IMR-90 (cell line): Measurements from ENCODE around the gene KMT2D. TPM values are rescaled to one million over a fixed set of nuclear protein-coding genes. Genes with fewer than 3 reads are reported as not detected.
A peak's percentile ranks its signal among the peaks of the same experiment; 100 is the strongest.

Experiments used
- ATAC-seq: fragments of 200-7000 bp; cut with Tn5 transposase; 2 replicates; pipeline ENCODE4 v1.9.1; 2020; ENCODE audit warnings: low read depth, mild to moderate bottlenecking, moderate library complexity
- BruUV-seq: library from RNA; stranded (reverse); fragments of 400-500 nt; replicated peaks from 2 replicates; lab custom pipeline; 2021; lab: Mats Ljungman, UMichigan
- CTCF ChIA-PET: fragments of 300-600 bp; formaldehyde crosslinking; extraction: SDS; loops from one replicate; lab custom pipeline; 2021; ENCODE audit warnings: antibody characterized with exemption; lab: Yijun Ruan, JAX
- POLR2A ChIA-PET: fragments of 300-600 bp; sonication (Branson Sonifier 250); formaldehyde crosslinking; loops from one replicate; lab custom pipeline; 2022; ENCODE audit warnings: antibody characterized with exemption; ENCODE audit not compliant: unreplicated experiment; lab: Charles Lee
- DNase-seq: peaks from one replicate; pipeline ENCODE4 v3.0.0; 2013
- H2AFZ ChIP-seq: replicated peaks from 2 replicates; pipeline ENCODE3; 2013; ENCODE audit warnings: low read length, mild to moderate bottlenecking; ENCODE audit not compliant: poor library complexity
- H2AK5ac ChIP-seq: 2 replicates; pipeline ENCODE4 v1.6.1; 2013; ENCODE audit warnings: low read depth, low read length, inconsistent platforms
- H2AK9ac ChIP-seq: replicated peaks from 2 replicates; pipeline ENCODE3; 2013; ENCODE audit warnings: mild to moderate bottlenecking, low read depth, low read length, moderate library complexity; ENCODE audit not compliant: poor library complexity
- H2BK120ac ChIP-seq: 2 replicates; pipeline ENCODE4 v1.6.1; 2013; ENCODE audit warnings: low read depth, low read length, inconsistent platforms
- H2BK15ac ChIP-seq: 3 replicates; pipeline ENCODE4 v1.6.1; 2013; ENCODE audit warnings: low read depth, low read length, inconsistent platforms
- H2BK20ac ChIP-seq: 2 replicates; pipeline ENCODE4 v1.6.1; 2013; ENCODE audit warnings: low read depth, mild to moderate bottlenecking, inconsistent platforms, low read length, moderate library complexity
- H2BK5ac ChIP-seq: 2 replicates; pipeline ENCODE4 v1.6.1; 2013; ENCODE audit warnings: mild to moderate bottlenecking, low read depth, low read length, inconsistent platforms; ENCODE audit not compliant: poor library complexity, severe bottlenecking
- H3K14ac ChIP-seq: replicated peaks from 2 replicates; pipeline ENCODE4 v1.6.1; 2013; ENCODE audit warnings: low read depth, low read length, inconsistent platforms
- H3K18ac ChIP-seq: 2 replicates; pipeline ENCODE4 v1.6.1; 2013; ENCODE audit warnings: low read depth, low read length, control low read depth
- H3K23ac ChIP-seq: 2 replicates; pipeline ENCODE4 v1.6.1; 2013; ENCODE audit warnings: low read depth, low read length, inconsistent platforms
- H3K27ac ChIP-seq: 2 replicates; pipeline ENCODE4 v1.5.1; 2013; ENCODE audit warnings: mild to moderate bottlenecking, control low read depth, low read length; ENCODE audit not compliant: insufficient read depth
- H3K27me3 ChIP-seq: 2 replicates; pipeline ENCODE4 v1.6.1; 2013; ENCODE audit warnings: low read length; ENCODE audit not compliant: control insufficient read depth, insufficient read depth
- H3K36me3 ChIP-seq: 2 replicates; pipeline ENCODE4 v1.6.1; 2013; ENCODE audit warnings: low read length, mixed read lengths; ENCODE audit not compliant: control insufficient read depth, insufficient read depth
- H3K4ac ChIP-seq: 2 replicates; pipeline ENCODE4 v1.6.1; 2013; ENCODE audit warnings: low read depth, low read length, inconsistent platforms
- H3K4me1 ChIP-seq: 2 replicates; pipeline ENCODE4 v1.6.1; 2013; ENCODE audit warnings: low read length, mixed read lengths; ENCODE audit not compliant: control insufficient read depth, insufficient read depth
- H3K4me2 ChIP-seq: 2 replicates; pipeline ENCODE4 v1.6.1; 2013; ENCODE audit warnings: low read depth, mild to moderate bottlenecking, control low read depth, low read length, moderate library complexity
- H3K4me3 ChIP-seq: 2 replicates; pipeline ENCODE4 v1.5.1; 2013; ENCODE audit warnings: low read depth, mild to moderate bottlenecking, control low read depth, low read length, moderate library complexity; ENCODE audit not compliant: insufficient read depth
- H3K56ac ChIP-seq: 2 replicates; pipeline ENCODE4 v1.6.1; 2013; ENCODE audit warnings: low read length, inconsistent platforms; ENCODE audit not compliant: insufficient read depth; ENCODE audit errors: extremely low read depth
- H3K79me1 ChIP-seq, 2 experiments: 2 replicates each; pipeline ENCODE4 v1.6.1; 2013; ENCODE audit warnings: low read length in 2 of 2, inconsistent platforms in 1 of 2, low read depth in 1 of 2
- H3K9ac ChIP-seq: 2 replicates; pipeline ENCODE4 v1.6.1; 2013; ENCODE audit warnings: low read depth, low read length, control low read depth
- H3K9me1 ChIP-seq: 2 replicates; pipeline ENCODE4 v1.6.1; 2013; ENCODE audit warnings: low read length, inconsistent platforms; ENCODE audit not compliant: insufficient read depth
- H3K9me3 ChIP-seq: 2 replicates; pipeline ENCODE4 v1.6.1; 2013; ENCODE audit warnings: low read length; ENCODE audit not compliant: control insufficient read depth, insufficient read depth
- H4K20me1 ChIP-seq: 2 replicates; pipeline ENCODE4 v1.6.1; 2013; ENCODE audit warnings: low read length, inconsistent platforms; ENCODE audit not compliant: insufficient read depth
- H4K5ac ChIP-seq: 2 replicates; pipeline ENCODE4 v1.6.1; 2013; ENCODE audit warnings: mild to moderate bottlenecking, low read depth, low read length, control low read depth
- H4K8ac ChIP-seq, 2 experiments: 2 replicates each; pipeline ENCODE4 v1.6.1; 2013; ENCODE audit warnings: low read depth in 2 of 2, low read length in 2 of 2, control low read depth in 1 of 2, inconsistent platforms in 1 of 2
- H4K91ac ChIP-seq: 2 replicates; pipeline ENCODE4 v1.6.1; 2013; ENCODE audit warnings: low read depth, low read length, inconsistent platforms; ENCODE audit not compliant: insufficient read depth
- BHLHE40 ChIP-seq: fragments of 150-350 bp; IDR thresholded peaks from 2 replicates; pipeline ENCODE4 v1.6.1; 2016; ENCODE audit warnings: mild to moderate bottlenecking, low read depth, low read length
- CEBPB ChIP-seq: IDR thresholded peaks from 2 replicates; pipeline ENCODE4 v1.6.1; 2012; ENCODE audit warnings: low read depth, low read length, improper control_type of control experiment
- FOS ChIP-seq: fragments of 150-350 bp; IDR thresholded peaks from 2 replicates; pipeline ENCODE4 v1.6.1; 2016; ENCODE audit warnings: low read depth, low read length
- MAFK ChIP-seq: IDR thresholded peaks from 2 replicates; pipeline ENCODE4 v1.6.1; 2012; ENCODE audit warnings: low read depth, low read length, improper control_type of control experiment
- MXI1 ChIP-seq: IDR thresholded peaks from 2 replicates; pipeline ENCODE4 v1.6.1; 2012; ENCODE audit warnings: low read depth, mild to moderate bottlenecking, low read length, moderate library complexity, borderline replicate concordance
- NFE2L2 ChIP-seq: fragments of 150-350 bp; IDR thresholded peaks from 2 replicates; pipeline ENCODE4 v1.6.1; 2016; ENCODE audit warnings: low read depth, mild to moderate bottlenecking, low read length
- POLR2A ChIP-seq: IDR thresholded peaks from 2 replicates; pipeline ENCODE4 v1.6.1; 2012; ENCODE audit warnings: mild to moderate bottlenecking, low read depth, low read length
- RAD21 ChIP-seq: IDR thresholded peaks from 2 replicates; pipeline ENCODE4 v1.6.1; 2012; ENCODE audit warnings: low read length, improper control_type of control experiment
- RCOR1 ChIP-seq: IDR thresholded peaks from 2 replicates; pipeline ENCODE4 v1.6.1; 2012; ENCODE audit warnings: mild to moderate bottlenecking, low read length, improper control_type of control experiment; ENCODE audit not compliant: insufficient replicate concordance
- RFX5 ChIP-seq: IDR thresholded peaks from 2 replicates; pipeline ENCODE4 v1.8.0; 2012; ENCODE audit warnings: low read depth, mild to moderate bottlenecking, low read length, moderate library complexity
- WGBS, 2 experiments: methylation state at CpG; one replicate each; pipeline versions ENCODE4 v1.1.5 to v1.1.7; 2013; ENCODE audit warnings: missing lambda C conversion rate in 2 of 2; ENCODE audit not compliant: insufficient read length in 1 of 2; ENCODE audit errors: extremely low coverage in 2 of 2; 5-methylcytosine and 5-hydroxymethylcytosine counted together
- dilution Hi-C: fragments of 300-500 bp; cut with HindIII; formaldehyde crosslinking; loops from one replicate; pipeline ENCODE4 v1.14.3; 2018; ENCODE audit warnings: low sequenced_read_pairs; ENCODE audit not compliant: unreplicated experiment
- in situ Hi-C: fragments of 300-500 bp; cut with MboI; formaldehyde crosslinking; loops from 3 replicates; pipeline ENCODE4 v1.14.3; 2019; ENCODE audit warnings: low sequenced_read_pairs, inconsistent platforms, mixed read lengths
- intact Hi-C: fragments of 100-400 bp; cut with micrococcal nuclease; formaldehyde crosslinking; loops from 2 replicates; pipeline ENCODE4 v1.10.0; 2022
- polyA plus RNA-seq, 3 experiments: library from polyadenylated mRNA; depleted of rRNA; stranded (reverse); fragments of >200 nt; gene quantifications; 2 replicates each; pipeline ENCODE4 v1.2.3, GENCODE V29; 2012; ENCODE audit warnings: low replicate concordance in 1 of 3
- total RNA-seq: library from RNA; depleted of rRNA; stranded (reverse); fragments of >200 nt; gene quantifications from 2 replicates; pipeline ENCODE4 v1.2.3, GENCODE V29; 2012
- TF ChIP-seq, protein P1 (sequence below): fragments of 150-350 bp; IDR thresholded peaks from 2 replicates; pipeline ENCODE4 v1.6.1; 2016; ENCODE audit warnings: low read depth, mild to moderate bottlenecking, low read length, moderate library complexity, borderline replicate concordance
- TF ChIP-seq, protein P2 (sequence below): conservative IDR thresholded peaks from 2 replicates; pipeline ENCODE4 v1.5.1; 2012; ENCODE audit warnings: mild to moderate bottlenecking, low read depth, low read length, improper control_type of control experiment
- TF ChIP-seq, protein P3 (sequence below): fragments of 150-350 bp; IDR thresholded peaks from 2 replicates; pipeline ENCODE4 v1.6.1; 2017; ENCODE audit warnings: mild to moderate bottlenecking, antibody characterized with exemption, low read length, low read depth

Gene KMT2D
- total and polyA plus RNA-seq, 2 of the 4 experiments (the other 2 are of a cell fraction) = 6.6 to 25.2 TPM

DNA sequence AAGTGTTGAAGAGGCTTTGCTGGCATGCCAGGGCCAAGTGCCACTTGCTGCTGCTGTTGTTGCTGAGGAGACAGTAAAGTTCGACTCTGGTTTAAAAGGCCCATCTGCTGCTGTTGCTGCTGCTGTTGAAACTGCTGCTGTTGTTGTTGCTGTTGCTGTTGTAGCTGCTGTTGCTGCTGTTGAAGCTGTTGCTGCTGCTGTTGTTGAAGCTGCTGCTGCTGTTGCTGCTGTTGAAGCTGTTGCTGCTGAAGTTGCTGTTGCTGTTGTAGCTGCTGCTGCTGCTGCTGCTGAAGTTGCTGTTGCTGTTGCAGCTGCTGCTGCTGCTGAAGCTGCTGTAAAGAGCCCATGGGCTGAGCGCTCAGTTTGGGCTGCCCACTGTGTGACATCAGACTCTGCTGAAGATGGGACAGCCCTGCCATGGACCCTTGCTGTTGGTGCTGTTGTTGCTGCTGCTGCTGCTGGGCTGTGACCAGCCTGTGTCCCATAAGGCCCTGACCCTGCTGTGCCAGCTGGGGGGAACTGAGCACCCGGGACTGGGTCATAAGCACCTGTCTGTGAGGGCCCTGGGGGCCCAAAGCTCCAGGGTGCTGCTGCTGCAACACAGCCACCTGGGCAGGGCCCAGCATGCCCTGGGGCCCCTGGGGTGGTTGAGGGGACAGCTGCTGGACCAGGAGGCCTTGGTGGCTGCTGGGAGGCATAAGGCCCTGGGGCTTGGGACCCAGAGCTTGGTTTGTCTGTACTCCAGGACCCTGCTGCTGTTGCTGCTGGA lies 27.7 kb downstream of the KMT2D start:
- Histone ChIP-seq H3K9me1 (no peaks in the 10 kb centered on the region), H4K5ac (no peak overlapping the region), H4K8ac (no peak overlapping the region), H4K91ac (no peak overlapping the region), H3K27me3 (no peaks in the 10 kb centered on the region), H3K79me1 (peaks cover 25 to 67% of the 10 kb centered on the region in 2 experiments), H4K20me1 (peaks cover 18% of the 10 kb centered on the region), H3K4me1 (no peaks in the 10 kb centered on the region), H2AK9ac (peak overlapping the region; percentile 53), H3K4ac (no peak overlapping the region), H2BK20ac (no peak overlapping the region), H2BK15ac (no peak overlapping the region), H3K56ac (no peak overlapping the region), H3K36me3 (peaks cover 85% of the 10 kb centered on the region), H3K9ac (no peak overlapping the region), H3K23ac (no peak overlapping the region), H3K9me3 (no peaks in the 10 kb centered on the region), H3K4me3 (no peak overlapping the region), H3K27ac (no peak overlapping the region), H3K14ac (no peak overlapping the region), H2AFZ (no peak overlapping the region), H3K4me2 (no peak overlapping the region), H3K18ac (no peak overlapping the region), H2BK5ac (no peak overlapping the region), H2AK5ac (no peak overlapping the region), H2BK120ac (no peak overlapping the region)
- dilution Hi-C loops (no loop called here), intact Hi-C loops (no loop called here), in situ Hi-C loops (no loop called here)
- no peak for DNase-seq
- 100% methylated on average over 1 of the region's 3 CpGs; no CpG with 5 or more reads in 1 of the 2 experiments for WGBS, 2 experiments
- ATAC-seq = no peak
- CTCF ChIA-PET = no interaction called here
- POLR2A ChIA-PET = no interaction called here
- no TSS peak for BruUV-seq
- no peak for TF ChIP-seq MXI1
- TF ChIP-seq RCOR1 = no peak
- no peak for TF ChIP-seq BHLHE40
- TF ChIP-seq, protein P1, sequence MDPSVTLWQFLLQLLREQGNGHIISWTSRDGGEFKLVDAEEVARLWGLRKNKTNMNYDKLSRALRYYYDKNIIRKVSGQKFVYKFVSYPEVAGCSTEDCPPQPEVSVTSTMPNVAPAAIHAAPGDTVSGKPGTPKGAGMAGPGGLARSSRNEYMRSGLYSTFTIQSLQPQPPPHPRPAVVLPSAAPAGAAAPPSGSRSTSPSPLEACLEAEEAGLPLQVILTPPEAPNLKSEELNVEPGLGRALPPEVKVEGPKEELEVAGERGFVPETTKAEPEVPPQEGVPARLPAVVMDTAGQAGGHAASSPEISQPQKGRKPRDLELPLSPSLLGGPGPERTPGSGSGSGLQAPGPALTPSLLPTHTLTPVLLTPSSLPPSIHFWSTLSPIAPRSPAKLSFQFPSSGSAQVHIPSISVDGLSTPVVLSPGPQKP = no peak
- no peak for TF ChIP-seq FOS
- TF ChIP-seq MAFK = no peak
- TF ChIP-seq, protein P2, sequence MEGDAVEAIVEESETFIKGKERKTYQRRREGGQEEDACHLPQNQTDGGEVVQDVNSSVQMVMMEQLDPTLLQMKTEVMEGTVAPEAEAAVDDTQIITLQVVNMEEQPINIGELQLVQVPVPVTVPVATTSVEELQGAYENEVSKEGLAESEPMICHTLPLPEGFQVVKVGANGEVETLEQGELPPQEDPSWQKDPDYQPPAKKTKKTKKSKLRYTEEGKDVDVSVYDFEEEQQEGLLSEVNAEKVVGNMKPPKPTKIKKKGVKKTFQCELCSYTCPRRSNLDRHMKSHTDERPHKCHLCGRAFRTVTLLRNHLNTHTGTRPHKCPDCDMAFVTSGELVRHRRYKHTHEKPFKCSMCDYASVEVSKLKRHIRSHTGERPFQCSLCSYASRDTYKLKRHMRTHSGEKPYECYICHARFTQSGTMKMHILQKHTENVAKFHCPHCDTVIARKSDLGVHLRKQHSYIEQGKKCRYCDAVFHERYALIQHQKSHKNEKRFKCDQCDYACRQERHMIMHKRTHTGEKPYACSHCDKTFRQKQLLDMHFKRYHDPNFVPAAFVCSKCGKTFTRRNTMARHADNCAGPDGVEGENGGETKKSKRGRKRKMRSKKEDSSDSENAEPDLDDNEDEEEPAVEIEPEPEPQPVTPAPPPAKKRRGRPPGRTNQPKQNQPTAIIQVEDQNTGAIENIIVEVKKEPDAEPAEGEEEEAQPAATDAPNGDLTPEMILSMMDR = no peak
- no peak for TF ChIP-seq POLR2A
- no peak for TF ChIP-seq RAD21
- TF ChIP-seq, protein P3, sequence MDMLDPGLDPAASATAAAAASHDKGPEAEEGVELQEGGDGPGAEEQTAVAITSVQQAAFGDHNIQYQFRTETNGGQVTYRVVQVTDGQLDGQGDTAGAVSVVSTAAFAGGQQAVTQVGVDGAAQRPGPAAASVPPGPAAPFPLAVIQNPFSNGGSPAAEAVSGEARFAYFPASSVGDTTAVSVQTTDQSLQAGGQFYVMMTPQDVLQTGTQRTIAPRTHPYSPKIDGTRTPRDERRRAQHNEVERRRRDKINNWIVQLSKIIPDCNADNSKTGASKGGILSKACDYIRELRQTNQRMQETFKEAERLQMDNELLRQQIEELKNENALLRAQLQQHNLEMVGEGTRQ = no peak
- no peak for TF ChIP-seq CEBPB
- no peak for TF ChIP-seq RFX5
- TF ChIP-seq NFE2L2 = no peak
